HepG2 (cell line): Measurements from ENCODE around the gene OTUB2. TPM values are rescaled to one million over a fixed set of nuclear protein-coding genes. Genes with fewer than 3 reads are reported as not detected.

ENCODE experiments used
- ATAC-seq: fragments of 200-7000 bp; cut with Tn5 transposase; 3 replicates; pipeline ENCODE4 v1.9.1; 2020; ENCODE audit warnings: mild to moderate bottlenecking, moderate library complexity
- BruUV-seq: library from RNA; stranded (reverse); fragments of 400-500 nt; replicated peaks from 2 replicates; lab custom pipeline; 2021; lab: Mats Ljungman, UMichigan
- CTCF ChIA-PET: fragments of 300-600 bp; formaldehyde crosslinking; extraction: SDS; loops from one replicate; lab custom pipeline; 2021; ENCODE audit warnings: low total read pairs, inconsistent platforms, low intra/inter-chr PET ratio; lab: Yijun Ruan, JAX
- POLR2A ChIA-PET: fragments of 350-600 bp; sonication (Branson Sonifier 250); formaldehyde crosslinking; loops from one replicate; lab custom pipeline; 2020; ENCODE audit warnings: antibody characterized with exemption, inconsistent platforms; lab: Yijun Ruan, JAX
- DNase-seq: peaks from one replicate; pipeline ENCODE4 v3.0.0-alpha.2; 2015; ENCODE audit warnings: low spot score
- FAIRE-seq: peaks from 3 replicates; lab custom pipeline; 2011; peaks lifted over from hg19 to GRCh38; lab: Jason Lieb, UNC
- H2AFZ ChIP-seq: one replicate; pipeline ENCODE4 v1.6.1; 2011; ENCODE audit warnings: low read length, inconsistent platforms
- H3K27ac ChIP-seq: fragments of 300-600 bp; 3 replicates; pipeline ENCODE4 v1.8.0; 2011; ENCODE audit warnings: mixed run types, mild to moderate bottlenecking, mixed read lengths, low read length, inconsistent platforms; ENCODE audit not compliant: insufficient read depth; ENCODE audit errors: extremely low read length
- H3K27me3 ChIP-seq, 2 experiments: fragments of 200-600 bp in 1 of 2; 2 replicates in 1 of 2; 3 replicates in 1 of 2; pipeline versions ENCODE4 v1.6.0 to v1.8.0; 2011; ENCODE audit warnings: low read length in 2 of 2, mild to moderate bottlenecking in 2 of 2, moderate library complexity in 2 of 2, inconsistent platforms in 1 of 2; ENCODE audit not compliant: insufficient read depth in 2 of 2, control insufficient read depth in 1 of 2
- H3K36me3 ChIP-seq, 2 experiments: fragments of 200-600 bp in 1 of 2; replicated peaks in 1 of 2; 2 replicates in 1 of 2; 3 replicates in 1 of 2; pipeline versions ENCODE4 v1.5.1 to v1.8.0; 2011; ENCODE audit warnings: low read length in 2 of 2, inconsistent platforms in 1 of 2; ENCODE audit not compliant: insufficient read depth in 2 of 2, control insufficient read depth in 1 of 2
- H3K4me1 ChIP-seq: 2 replicates; pipeline ENCODE4 v1.5.1; 2012; ENCODE audit warnings: low read length, inconsistent platforms; ENCODE audit not compliant: insufficient read depth
- H3K4me2 ChIP-seq: 2 replicates; pipeline ENCODE4 v1.6.0; 2011; ENCODE audit warnings: low read depth, low read length, inconsistent platforms
- H3K4me3 ChIP-seq, 3 experiments: fragments of 200-600 bp in 1 of 3; sonication (generic), shearing (Covaris generic) in 1 of 3; replicated peaks in 1 of 3; 2 replicates each; pipeline ENCODE4 v1.5.1; 2011 to 2016; ENCODE audit warnings: low read length in 3 of 3, inconsistent platforms in 2 of 3, low read depth in 2 of 3, mild to moderate bottlenecking in 2 of 3, control low read depth in 1 of 3, mixed read lengths in 1 of 3; ENCODE audit not compliant: insufficient read depth in 1 of 3
- H3K79me2 ChIP-seq: one replicate; pipeline ENCODE4 v1.6.1; 2011; ENCODE audit warnings: low read length, inconsistent platforms; ENCODE audit not compliant: insufficient read depth
- H3K9ac ChIP-seq: 2 replicates; pipeline ENCODE4 v1.6.0; 2011; ENCODE audit warnings: mild to moderate bottlenecking, low read depth, low read length, inconsistent platforms; ENCODE audit not compliant: insufficient read depth
- H3K9me3 ChIP-seq: 2 replicates; pipeline ENCODE4 v1.5.1; 2012; ENCODE audit warnings: mild to moderate bottlenecking, low read length
- H4K20me1 ChIP-seq: 2 replicates; pipeline ENCODE4 v1.6.0; 2011; ENCODE audit warnings: inconsistent platforms, mild to moderate bottlenecking, low read length, moderate library complexity; ENCODE audit not compliant: insufficient read depth
- BRD4 ChIP-seq: sonication (generic); formaldehyde crosslinking; IDR thresholded peaks from 2 replicates; pipeline ENCODE4 v1.4.0; 2020; ENCODE audit warnings: missing genetic modification reagents
- ZNF235 ChIP-seq: sonication (generic); formaldehyde crosslinking; IDR thresholded peaks from 2 replicates; pipeline ENCODE4 v1.8.1; 2023; ENCODE audit warnings: mild to moderate bottlenecking, missing genetic modification reagents, borderline replicate concordance
- ZNF24 ChIP-seq: fragments of 450-650 bp; IDR thresholded peaks from 2 replicates; pipeline ENCODE4 v1.6.1; 2017; ENCODE audit warnings: antibody characterized with exemption, mild to moderate bottlenecking
- ZNF292 ChIP-seq: sonication (generic); formaldehyde crosslinking; IDR thresholded peaks from 2 replicates; pipeline ENCODE4 v1.8.1; 2022; ENCODE audit warnings: mild to moderate bottlenecking, low read depth, missing genetic modification reagents, borderline replicate concordance
- ZNF460 ChIP-seq: sonication (generic); formaldehyde crosslinking; IDR thresholded peaks from 2 replicates; pipeline ENCODE4 v1.5.1; 2020; ENCODE audit warnings: missing genetic modification reagents, mild to moderate bottlenecking, borderline replicate concordance
- ZNF768 ChIP-seq: sonication (generic); formaldehyde crosslinking; IDR thresholded peaks from 2 replicates; pipeline ENCODE4 v1.4.0; 2020; ENCODE audit warnings: missing genetic modification reagents
- WGBS: methylation state at CpG from one replicate; pipeline ENCODE4 v1.1.6; 2017; ENCODE audit warnings: low lambda C conversion rate; 5-methylcytosine and 5-hydroxymethylcytosine counted together
- in situ Hi-C: cut with HindIII; loops from 2 replicates; pipeline ENCODE4 v1.10.0; 2017; ENCODE audit warnings: low pct_unique_long_range_greater_than_20kb; ENCODE audit not compliant: extremely low pct_ligation_motif_present
- intact Hi-C: fragments of 100-400 bp; cut with micrococcal nuclease; formaldehyde crosslinking; loops from one replicate; pipeline ENCODE4 v1.10.0; 2022; ENCODE audit not compliant: unreplicated experiment
- polyA plus RNA-seq, 8 experiments: library from polyadenylated mRNA; depleted of rRNA in 3 of 8; stranded (reverse) in 7 of 8; unstranded in 1 of 8; fragments of >200 nt; fragmentation: Illumina TruSeq in 4 of 8; extraction: Trizol in 4 of 8; gene quantifications; 2 replicates each; pipeline versions ENCODE4 v1.2.1 to v1.2.3, GENCODE V29; 2011 to 2016; ENCODE audit warnings: low read depth in 4 of 8, missing spikeins in 1 of 8, mixed read lengths in 1 of 8; ENCODE audit not compliant: insufficient read depth in 1 of 8
- total RNA-seq, 5 experiments: library from RNA; depleted of rRNA; stranded (reverse); fragments of >200 nt; fragmentation: Illumina TruSeq; extraction: Trizol; gene quantifications; 2 replicates each; pipeline ENCODE4 v1.2.3, GENCODE V29; 2016; ENCODE audit warnings: low read depth in 1 of 5

The OTUB2 gene
- total and polyA plus RNA-seq, 2 of the 13 experiments (the other 11 are each of a cell fraction or from before 2014, with no cell fraction given): 2.2 to 2.4 TPM

DNA sequence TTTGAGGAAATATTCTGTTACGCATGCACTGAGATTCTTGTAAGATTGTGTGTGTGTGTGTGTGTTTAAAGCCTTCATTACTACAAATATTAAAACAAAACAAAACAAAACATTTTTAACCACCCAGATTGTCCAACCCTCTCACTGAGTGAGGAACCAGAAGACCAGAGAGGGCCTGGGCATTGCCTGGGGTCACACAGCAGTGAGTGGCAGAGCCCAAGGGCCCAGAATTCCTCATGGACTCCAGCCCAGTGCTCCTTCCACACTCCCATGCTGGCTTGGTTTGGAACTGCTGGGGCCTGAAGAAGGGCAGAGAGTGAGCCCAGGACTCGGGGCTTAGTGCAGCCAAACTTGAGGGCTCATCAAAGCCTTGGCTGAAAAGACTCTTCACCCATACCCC, 1.6 kb upstream of the OTUB2 start:
- intact Hi-C loops: no loop called here
- no peak for FAIRE-seq
- Histone ChIP-seq H3K4me3 (no peak overlapping the region), H3K9me3 (no peaks in the 10 kb centered on the region), H3K36me3 (no peaks in the 10 kb centered on the region), H3K4me2 (no peak overlapping the region), H3K79me2 (peaks cover 2% of the 10 kb centered on the region), H2AFZ (no peak overlapping the region), H3K27ac (no peak overlapping the region), H3K9ac (no peak overlapping the region), H4K20me1 (no peaks in the 10 kb centered on the region), H3K4me1 (peaks cover 81% of the 10 kb centered on the region), H3K27me3 (no peaks in the 10 kb centered on the region)
- in situ Hi-C loops: no loop called here
- POLR2A ChIA-PET: interaction anchor here (1.9 kb wide), 1 partner anchor 65 kb away, joined by 8 read pairs; no protein-coding TSS in a partner anchor
- BruUV-seq: no TSS peak
- 100% methylated on average over 1 of the region's 2 CpGs for WGBS
- TF ChIP-seq ZNF768 (CRISPR knock-in tag) (peak; percentile 98), ZNF292 (CRISPR knock-in tag) (no peak), ZNF235 (CRISPR knock-in tag) (no peak)
- DNase-seq: no peak
- no peak for ATAC-seq
- CTCF ChIA-PET: no interaction called here

DNA sequence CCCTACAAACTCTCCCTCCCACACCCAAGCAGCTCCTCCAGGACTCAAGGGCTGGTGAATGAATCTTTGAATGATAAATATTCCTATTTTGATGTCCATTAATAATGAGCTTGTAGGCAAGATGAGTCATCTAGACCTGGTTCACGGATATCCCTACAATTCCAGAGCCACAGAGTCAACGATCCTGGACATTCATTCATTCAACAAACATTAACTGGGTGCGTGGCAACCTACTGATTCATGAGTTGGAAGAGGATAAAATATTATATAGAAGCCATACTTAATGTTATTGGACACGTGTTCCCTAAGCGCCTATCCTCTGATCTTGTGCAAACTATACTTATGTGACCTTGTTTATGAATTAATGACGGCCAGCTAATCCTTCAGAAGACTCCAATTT, 420 bp upstream of the OTUB2 start:
- DNase-seq (no peak), ATAC-seq (no peak), FAIRE-seq (no peak)
- Histone ChIP-seq H3K79me2 (peaks cover 2% of the 10 kb centered on the region), H3K4me3 (peak overlapping the region; percentile 25 to 71 (median 29); a peak in 3 of 6 replicates), H3K9ac (peak overlapping the region; percentile 61; the same call in 1 of the 2 replicates), H2AFZ (peak overlapping the region; percentile 48), H3K27me3 (no peaks in the 10 kb centered on the region), H3K27ac (no peak overlapping the region), H3K36me3 (no peaks in the 10 kb centered on the region), H3K4me2 (peak overlapping the region; percentile 81), H3K4me1 (peaks cover 71% of the 10 kb centered on the region), H4K20me1 (no peaks in the 10 kb centered on the region), H3K9me3 (no peaks in the 10 kb centered on the region)
- 40% methylated on average over 6 of the region's 6 CpGs for WGBS
- no TSS peak for BruUV-seq
- POLR2A ChIA-PET: interaction anchor here (0.7 to 1.9 kb wide), 6 partner anchors 11 to 294 kb away, joined by 3 to 8 read pairs (median 3); no protein-coding TSS in a partner anchor
- CTCF ChIA-PET: no interaction called here
- intact Hi-C loops: no loop called here
- in situ Hi-C loops: no loop called here
- TF ChIP-seq BRD4 (0 out of 2 replicates have a peak, but pooled peaks have one; percentile 1), ZNF24 (0 out of 2 replicates have a peak, but pooled peaks have one; percentile 7), ZNF460 (CRISPR knock-in tag) (no peak)
